ENCODE data around the gene TM4SF4.

DNA sequence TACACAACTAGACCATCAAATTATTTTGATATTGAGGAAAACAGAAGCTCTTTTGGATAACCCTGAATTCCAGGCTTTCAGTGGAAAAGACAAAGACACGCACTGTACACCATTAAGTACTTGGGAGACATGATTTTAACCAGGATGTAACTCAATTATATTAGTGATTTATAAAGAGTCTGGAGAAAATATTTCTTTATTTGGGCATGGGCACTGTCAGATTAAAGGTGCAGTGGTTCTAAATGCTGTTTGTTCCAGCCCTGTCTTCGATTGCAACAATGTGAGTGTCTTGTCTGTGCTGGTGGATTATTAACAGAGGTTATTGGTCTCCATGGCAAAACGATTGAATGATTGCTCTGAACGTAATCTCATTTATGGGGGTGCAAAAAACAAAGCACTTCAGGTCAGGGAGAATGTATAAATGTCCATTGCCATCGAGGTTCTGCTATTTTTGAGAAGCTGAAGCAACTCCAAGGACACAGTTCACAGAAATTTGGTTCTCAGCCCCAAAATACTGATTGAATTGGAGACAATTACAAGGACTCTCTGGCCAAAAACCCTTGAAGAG lies at the start of gene TM4SF4:
- TF ChIP-seq, protein P1, sequence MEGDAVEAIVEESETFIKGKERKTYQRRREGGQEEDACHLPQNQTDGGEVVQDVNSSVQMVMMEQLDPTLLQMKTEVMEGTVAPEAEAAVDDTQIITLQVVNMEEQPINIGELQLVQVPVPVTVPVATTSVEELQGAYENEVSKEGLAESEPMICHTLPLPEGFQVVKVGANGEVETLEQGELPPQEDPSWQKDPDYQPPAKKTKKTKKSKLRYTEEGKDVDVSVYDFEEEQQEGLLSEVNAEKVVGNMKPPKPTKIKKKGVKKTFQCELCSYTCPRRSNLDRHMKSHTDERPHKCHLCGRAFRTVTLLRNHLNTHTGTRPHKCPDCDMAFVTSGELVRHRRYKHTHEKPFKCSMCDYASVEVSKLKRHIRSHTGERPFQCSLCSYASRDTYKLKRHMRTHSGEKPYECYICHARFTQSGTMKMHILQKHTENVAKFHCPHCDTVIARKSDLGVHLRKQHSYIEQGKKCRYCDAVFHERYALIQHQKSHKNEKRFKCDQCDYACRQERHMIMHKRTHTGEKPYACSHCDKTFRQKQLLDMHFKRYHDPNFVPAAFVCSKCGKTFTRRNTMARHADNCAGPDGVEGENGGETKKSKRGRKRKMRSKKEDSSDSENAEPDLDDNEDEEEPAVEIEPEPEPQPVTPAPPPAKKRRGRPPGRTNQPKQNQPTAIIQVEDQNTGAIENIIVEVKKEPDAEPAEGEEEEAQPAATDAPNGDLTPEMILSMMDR (IDR thresholded peaks at IDR 0.05) = no peak
- no peak for TF ChIP-seq POLR2AphosphoS5 (IDR thresholded peaks at IDR 0.05)
- no peak for TF ChIP-seq POLR2A (IDR thresholded peaks at IDR 0.05)
